Activated CD4-positive, alpha-beta T cell treated with anti-CD3 and anti-CD28 coated beads, Interleukin-2, amount 50 U/mL, for 1 hour (primary cell): ENCODE data around the gene SMG7.
"Not testable (repeated sequence)": the region's sequence is repeated elsewhere in the genome, so short reads cannot be mapped to it uniquely, and the experiment has no call there.

ENCODE experiments used
- DNase-seq: peaks from one replicate; pipeline ENCODE4 v3.0.0-alpha.2; 2020

SMG7 gene

DNA sequence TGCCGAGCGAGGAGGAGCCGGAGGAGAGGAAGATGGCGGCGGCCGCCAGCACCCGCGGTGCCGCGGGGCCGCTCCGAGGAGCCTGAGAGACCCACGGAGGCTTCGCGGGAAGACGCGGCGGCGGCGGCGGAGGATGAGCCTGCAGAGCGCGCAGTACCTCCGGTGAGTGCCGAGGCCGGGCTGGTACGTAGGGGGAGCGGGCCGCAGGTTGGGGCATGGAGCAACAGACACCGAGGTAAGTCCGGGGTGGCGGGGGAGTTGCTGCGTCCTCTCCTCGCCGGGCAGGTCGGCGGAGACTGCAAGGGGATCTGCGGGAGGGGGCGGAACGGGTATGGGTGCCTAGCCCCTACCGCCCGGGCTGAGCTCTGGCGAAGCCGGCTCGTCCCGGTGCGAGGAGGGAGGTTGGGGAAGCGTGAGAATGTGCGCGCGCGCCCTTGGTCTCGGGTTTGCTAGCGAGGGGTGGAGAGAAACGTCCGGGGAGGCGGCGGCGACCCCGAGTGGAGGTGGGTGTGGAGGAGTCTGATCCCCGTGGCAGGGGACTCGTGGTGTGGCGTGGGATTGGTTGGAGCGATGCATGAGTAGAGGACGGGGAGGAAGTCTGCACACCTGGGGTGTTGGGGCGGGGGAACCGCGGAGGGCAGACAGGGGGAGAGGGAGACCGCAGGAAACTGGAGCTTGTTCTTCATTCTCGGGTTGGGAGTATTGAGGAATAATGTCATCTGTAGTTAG, at the start of gene SMG7:
TSS of gene SMG7 (plus strand) at position 12 of the 729 bp plus-strand sequence. CDS start at position 134, 122 bp downstream.
- DNase-seq, result peak; percentile 47

DNA sequence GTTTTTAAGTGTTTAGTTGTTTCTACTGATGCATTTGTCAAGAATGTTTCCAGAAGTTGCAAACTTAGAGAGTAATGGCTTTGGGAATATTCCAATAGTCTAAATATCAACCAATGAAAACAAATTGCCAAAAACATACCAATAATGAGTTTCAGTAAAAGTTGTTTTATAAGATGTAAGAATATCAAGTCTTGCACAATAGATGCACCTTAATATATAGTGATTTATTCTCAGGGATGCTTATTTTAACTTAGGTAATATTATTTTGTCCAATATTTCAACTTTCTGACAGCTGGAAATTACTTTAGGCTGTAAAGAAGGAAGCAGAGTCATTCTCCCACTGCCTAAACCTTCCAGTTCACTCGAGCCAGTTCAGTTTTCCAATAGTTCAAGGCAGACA, 48.8 kb upstream of the SMG7 start:
- no peak for DNase-seq

GRCh38 chr1:183424691-183425090, 47.6 kb upstream of the SMG7 start:
- no peak for DNase-seq

- not testable (repeated sequence) for DNase-seq
Observed at GRCh38 chr1:183427591-183427990, 44.7 kb upstream of the SMG7 start.

- no peak for DNase-seq
Observed at GRCh38 chr1:183431840-183432547, 40.3 kb upstream of the SMG7 start.

- DNase-seq, result no peak
Observed at GRCh38 chr1:183432548-183432875, 39.8 kb upstream of the SMG7 start.

DNA sequence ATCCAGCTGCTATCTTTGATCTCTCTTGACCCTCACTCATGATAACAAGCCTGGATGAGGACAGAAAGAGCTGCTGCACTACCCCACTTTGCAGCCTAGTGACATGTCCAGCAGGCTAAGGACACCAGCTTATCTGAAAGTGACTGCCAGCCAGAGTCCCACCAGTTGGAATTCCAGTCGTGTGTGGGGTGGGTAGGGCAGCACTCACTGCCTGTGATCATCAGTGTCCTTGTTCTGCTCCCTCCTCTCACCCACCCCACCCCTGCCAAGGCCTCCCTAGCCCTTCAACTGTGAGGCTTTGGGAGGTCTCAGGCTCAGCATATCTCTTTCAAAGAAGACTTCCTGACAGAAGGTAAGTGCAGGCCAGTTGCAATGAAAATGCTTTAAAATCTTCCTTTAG, 38.6 kb upstream of the SMG7 start:
- DNase-seq, result no peak

DNA sequence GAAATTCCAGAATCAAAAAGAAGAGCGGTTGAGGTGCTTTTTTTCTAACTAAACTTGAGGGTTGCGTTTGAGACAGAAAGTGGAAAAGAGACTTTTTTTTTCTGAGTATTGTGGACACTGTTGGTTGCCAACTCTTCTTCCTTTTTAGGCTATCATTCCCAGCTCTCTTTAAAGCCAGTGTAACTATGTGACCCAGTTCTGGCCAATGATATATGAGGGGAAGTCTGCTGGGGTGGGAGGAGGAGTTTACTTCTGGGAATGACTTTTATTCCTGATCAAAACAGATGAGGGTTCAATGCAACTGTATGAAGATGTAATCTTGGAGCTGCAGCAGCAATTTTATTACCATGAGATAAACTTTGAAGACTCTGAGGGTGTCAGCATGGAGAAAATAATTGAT, 36.8 kb upstream of the SMG7 start:
- DNase-seq, result no peak

DNA sequence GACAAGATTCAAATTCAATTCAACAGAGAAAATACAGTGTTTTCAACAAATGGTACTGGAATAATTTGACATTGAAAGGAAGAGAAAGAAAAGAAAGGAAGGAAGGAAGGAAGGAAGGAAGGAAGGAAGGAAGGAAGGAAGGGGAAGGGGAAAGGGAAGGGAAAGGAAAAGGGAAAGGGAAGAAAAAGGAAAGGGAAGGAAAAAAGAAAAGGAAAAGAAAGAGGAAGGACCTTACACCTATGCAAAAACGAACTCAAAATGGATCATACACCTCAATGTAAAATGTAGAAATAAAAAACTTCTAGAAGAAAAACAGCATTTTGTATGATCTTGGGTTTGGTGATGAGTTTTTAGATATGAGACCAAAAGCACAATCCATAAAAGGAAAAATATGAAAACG, 34.2 kb upstream of the SMG7 start:
- no peak for DNase-seq

GRCh38 chr1:183443011-183443410, 29.3 kb upstream of the SMG7 start:
- no peak for DNase-seq

DNA sequence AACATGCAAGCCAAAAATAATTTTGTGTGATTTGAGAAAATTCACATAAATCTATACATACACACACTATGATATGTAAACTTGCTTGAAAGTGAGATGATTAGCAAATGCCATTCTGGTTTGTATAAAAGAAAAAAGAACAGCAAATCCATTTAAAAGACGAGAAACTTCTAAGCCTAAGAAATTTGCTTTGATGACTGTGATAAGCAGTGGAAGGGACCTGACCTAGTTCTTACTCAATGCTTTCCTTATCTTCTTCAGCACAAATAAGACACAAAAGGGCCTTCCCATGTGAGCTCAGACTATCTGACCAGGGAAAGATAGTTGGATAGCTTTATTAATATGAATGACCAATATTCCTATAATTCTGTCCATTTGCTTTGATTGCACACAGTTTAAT, 28.8 kb upstream of the SMG7 start:
- no peak for DNase-seq

- no peak for DNase-seq
Observed at GRCh38 chr1:183444243-183444642, 28.1 kb upstream of the SMG7 start.

GRCh38 chr1:183449223-183449770, 23.0 kb upstream of the SMG7 start:
- no peak for DNase-seq

- DNase-seq, result no peak
Observed at GRCh38 chr1:183450093-183450492, 22.2 kb upstream of the SMG7 start.

DNA sequence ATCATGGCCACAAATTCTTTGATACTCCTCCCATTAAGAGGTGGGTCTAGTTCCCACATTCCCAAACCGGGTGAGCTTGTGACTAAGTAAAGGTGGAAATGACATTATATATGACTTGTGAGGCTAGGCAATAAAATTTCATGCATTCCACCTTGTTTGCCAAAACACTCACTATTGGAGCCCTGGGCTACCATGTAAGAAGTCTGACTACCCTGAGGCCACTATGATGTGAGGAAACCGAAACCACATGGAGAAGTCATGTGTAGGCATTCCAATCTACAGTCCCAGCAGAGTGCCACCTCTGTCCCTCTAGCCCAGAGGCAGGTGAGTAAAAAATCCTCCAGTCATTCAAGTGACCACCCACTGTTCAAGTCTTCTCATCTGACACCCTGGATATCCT, 17.9 kb upstream of the SMG7 start:
- no peak for DNase-seq

DNA sequence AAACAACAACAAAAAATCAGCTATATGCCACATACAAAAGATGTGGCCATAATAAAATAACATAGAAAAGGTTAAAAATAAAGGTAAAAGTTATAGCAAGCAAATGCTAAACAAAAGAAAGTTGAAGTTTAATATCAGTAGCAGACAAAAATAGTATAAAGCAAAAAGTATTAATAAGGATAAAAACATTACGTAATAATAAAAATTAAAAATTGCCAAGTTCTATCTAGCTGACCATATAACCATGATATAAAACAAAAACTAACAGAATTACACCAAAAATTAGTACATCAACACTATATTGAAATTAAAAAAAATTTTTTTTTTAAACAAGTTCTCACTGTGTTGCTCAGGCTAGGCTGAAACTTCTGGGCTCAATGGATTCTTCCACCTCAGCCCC, 15.5 kb upstream of the SMG7 start:
- DNase-seq, result no peak

DNA sequence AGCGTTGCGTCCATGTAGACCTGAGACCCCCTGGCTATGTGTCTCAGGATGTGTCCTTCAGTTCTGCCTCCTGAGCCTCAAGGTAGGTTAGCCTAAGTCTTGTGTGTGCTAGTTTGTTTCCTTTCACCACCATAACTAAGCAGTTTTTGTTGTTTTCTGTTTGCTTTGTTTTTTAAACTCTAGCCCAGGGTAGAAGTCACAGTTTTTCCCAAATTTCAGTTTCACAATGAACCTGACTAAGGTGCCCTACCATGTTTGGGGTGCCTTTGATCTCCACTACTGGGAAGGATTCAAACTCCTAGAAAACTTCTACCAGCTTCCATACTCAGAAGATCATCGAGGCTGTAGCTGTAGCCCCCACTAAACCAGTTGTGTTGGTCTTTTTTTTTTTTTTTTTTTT, 14.8 kb upstream of the SMG7 start:
- DNase-seq, result no peak

GRCh38 chr1:183460596-183460995, 11.7 kb upstream of the SMG7 start:
- no peak for DNase-seq

- DNase-seq, result no peak
Observed at GRCh38 chr1:183461350-183461749, 10.9 kb upstream of the SMG7 start.

GRCh38 chr1:183463566-183463965, 8.7 kb upstream of the SMG7 start:
- DNase-seq, result no peak

- DNase-seq, result no peak
Observed at GRCh38 chr1:183466781-183467180, 5.5 kb upstream of the SMG7 start.

DNA sequence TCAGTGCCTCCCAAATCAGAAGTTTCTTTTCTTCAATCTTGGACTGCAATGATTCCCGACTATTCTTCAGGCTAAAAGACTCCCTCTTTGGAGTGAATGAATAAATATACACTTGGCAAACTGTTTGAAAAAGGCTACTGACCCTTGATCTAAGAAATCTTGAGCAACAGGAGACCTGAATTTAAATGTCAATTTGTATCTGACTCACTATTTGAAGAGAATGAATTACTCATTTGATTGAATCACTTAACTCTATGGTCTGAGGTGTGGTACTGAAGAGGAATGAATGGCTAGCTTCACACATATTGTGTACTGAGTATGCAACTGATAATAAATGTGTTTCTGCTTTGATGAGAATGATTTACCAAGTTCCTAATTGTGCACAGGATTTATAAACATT, 4.6 kb upstream of the SMG7 start:
- DNase-seq, result no peak

GRCh38 chr1:183470147-183470960, 1.9 kb upstream of the SMG7 start:
- DNase-seq, result peak; percentile 87
